D721Med (cell line): ENCODE data around the gene PTPRN.

ENCODE experiments used
- DNase-seq: peaks from one replicate; pipeline ENCODE4 v3.0.0; 2011; ENCODE audit warnings: low spot score; ENCODE audit not compliant: insufficient read length
- FAIRE-seq: peaks from 2 replicates; lab custom pipeline; 2011; peaks lifted over from hg19 to GRCh38; lab: Jason Lieb, UNC
- CTCF ChIP-seq: IDR thresholded peaks from 2 replicates; pipeline ENCODE4 v1.5.1; 2012; ENCODE audit warnings: mild to moderate bottlenecking, control low read depth; ENCODE audit not compliant: insufficient read depth; ENCODE audit errors: missing control alignments

PTPRN gene

GRCh38 chr2:219248845-219249202 lies 60.4 kb downstream of the PTPRN start:
- FAIRE-seq, result no peak
- TF ChIP-seq CTCF, result no peak
- DNase-seq, result no peak

GRCh38 chr2:219247678-219248642 lies 61.2 kb downstream of the PTPRN start:
- TF ChIP-seq CTCF, result no peak
- FAIRE-seq, result no peak
- no peak for DNase-seq

- TF ChIP-seq CTCF, result no peak
- FAIRE-seq (no peak), DNase-seq (no peak)
Observed at GRCh38 chr2:219246559-219246958, 62.6 kb downstream of the PTPRN start.

GRCh38 chr2:219245899-219246230 lies 63.3 kb downstream of the PTPRN start:
- no peak for TF ChIP-seq CTCF
- FAIRE-seq, result no peak
- DNase-seq, result no peak

- FAIRE-seq (no peak), DNase-seq (peak; percentile 100)
- TF ChIP-seq CTCF, result no peak
Observed at GRCh38 chr2:219245148-219245898, 63.9 kb downstream of the PTPRN start, which contains the start of the genes GLB1L and STK16. GLB1L (minus strand) TSS chr2:219245444; CDS start chr2:219243573, 1,871 bp downstream. STK16 (plus strand) TSS chr2:219245479; CDS start chr2:219246000, 521 bp downstream.

GRCh38 chr2:219244789-219245147 lies 64.4 kb downstream of the PTPRN start:
- TF ChIP-seq CTCF, result no peak
- DNase-seq (no peak), FAIRE-seq (no peak)
